ENCODE measurements around the gene LYRM4. TPM values are rescaled to one million over a fixed set of nuclear protein-coding genes. Genes with fewer than 3 reads are reported as not detected.

The LYRM4 gene
- total RNA-seq, 6 experiments from 2014 or later, result 26.8 to 36.3 (median 30.2) TPM

DNA sequence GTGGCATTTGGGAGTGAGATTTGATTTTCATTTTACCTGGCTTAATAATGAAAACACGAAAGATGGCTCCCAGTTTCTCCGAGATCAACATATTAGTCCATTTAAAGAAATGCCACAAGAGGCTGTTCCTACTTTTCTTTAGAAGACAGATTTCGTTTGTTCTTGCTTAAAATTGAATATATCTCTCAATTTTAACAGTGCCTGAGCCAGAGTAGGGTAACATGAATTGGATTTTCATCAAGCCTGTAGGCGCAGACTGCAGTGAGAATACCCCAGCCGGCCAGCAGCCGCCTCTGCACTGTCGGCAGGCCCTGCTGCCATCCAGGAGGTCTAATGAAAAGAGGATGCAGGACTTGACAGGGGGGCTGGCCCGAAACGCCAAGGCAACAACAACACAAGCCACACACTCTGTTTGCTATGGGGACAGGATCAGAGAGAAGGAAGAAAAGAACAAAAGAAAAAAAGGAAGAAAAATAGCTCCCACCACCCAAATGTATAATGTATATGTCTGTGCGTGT is 103.1 kb downstream of the LYRM4 start:
- no peaks in the 10 kb centered on the region for H3K9me3 Mint-ChIP-seq
- peaks cover 15% of the 10 kb centered on the region for H3K4me1 Mint-ChIP-seq (ENCODE audit: low read depth)
- H3K27me3 Mint-ChIP-seq (ENCODE audit: insufficient read depth), result no peaks in the 10 kb centered on the region
- H3K36me3 Mint-ChIP-seq (ENCODE audit: low read depth), result peaks cover 4% of the 10 kb centered on the region; the same call in 1 of the 2 replicates
- TF ChIP-seq, protein P1, sequence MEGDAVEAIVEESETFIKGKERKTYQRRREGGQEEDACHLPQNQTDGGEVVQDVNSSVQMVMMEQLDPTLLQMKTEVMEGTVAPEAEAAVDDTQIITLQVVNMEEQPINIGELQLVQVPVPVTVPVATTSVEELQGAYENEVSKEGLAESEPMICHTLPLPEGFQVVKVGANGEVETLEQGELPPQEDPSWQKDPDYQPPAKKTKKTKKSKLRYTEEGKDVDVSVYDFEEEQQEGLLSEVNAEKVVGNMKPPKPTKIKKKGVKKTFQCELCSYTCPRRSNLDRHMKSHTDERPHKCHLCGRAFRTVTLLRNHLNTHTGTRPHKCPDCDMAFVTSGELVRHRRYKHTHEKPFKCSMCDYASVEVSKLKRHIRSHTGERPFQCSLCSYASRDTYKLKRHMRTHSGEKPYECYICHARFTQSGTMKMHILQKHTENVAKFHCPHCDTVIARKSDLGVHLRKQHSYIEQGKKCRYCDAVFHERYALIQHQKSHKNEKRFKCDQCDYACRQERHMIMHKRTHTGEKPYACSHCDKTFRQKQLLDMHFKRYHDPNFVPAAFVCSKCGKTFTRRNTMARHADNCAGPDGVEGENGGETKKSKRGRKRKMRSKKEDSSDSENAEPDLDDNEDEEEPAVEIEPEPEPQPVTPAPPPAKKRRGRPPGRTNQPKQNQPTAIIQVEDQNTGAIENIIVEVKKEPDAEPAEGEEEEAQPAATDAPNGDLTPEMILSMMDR (IDR thresholded peaks at IDR 0.05), result no peak
- no peak overlapping the region for H3K4me3 Mint-ChIP-seq
- DNase-seq, result no peak
- no peak overlapping the region for H3K27ac Mint-ChIP-seq

DNA sequence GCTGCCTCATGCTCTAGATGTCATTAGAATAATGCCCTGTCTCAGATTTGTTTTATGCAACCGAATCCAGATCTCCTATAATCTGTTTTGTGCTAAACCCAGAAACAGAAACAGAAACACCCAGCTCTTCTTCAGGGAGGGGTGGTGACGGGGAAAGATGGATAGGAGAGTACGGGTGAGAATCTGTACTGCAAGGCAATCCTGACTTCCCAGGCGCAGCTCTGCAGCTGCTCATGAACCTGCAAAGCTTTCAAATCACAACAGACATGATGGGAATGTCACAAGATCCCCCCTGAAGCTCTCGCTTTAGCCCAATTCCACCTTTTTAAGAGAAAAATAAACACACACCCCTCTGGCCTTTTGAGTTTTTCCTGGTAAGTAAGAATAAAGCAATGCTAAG is 104.1 kb downstream of the LYRM4 start:
- Mint-ChIP-seq H3K9me3 (no peaks in the 10 kb centered on the region), H3K4me1 (ENCODE audit: low read depth) (peaks cover 26% of the 10 kb centered on the region), H3K4me3 (no peak overlapping the region), H3K27ac (no peak overlapping the region), H3K36me3 (ENCODE audit: low read depth) (peaks cover 4% of the 10 kb centered on the region; the same call in 1 of the 2 replicates), H3K27me3 (ENCODE audit: insufficient read depth) (no peaks in the 10 kb centered on the region; the same call in 1 of the 2 replicates)
- TF ChIP-seq, protein P1 (IDR thresholded peaks at IDR 0.05), result no peak
- DNase-seq, result no peak

DNA sequence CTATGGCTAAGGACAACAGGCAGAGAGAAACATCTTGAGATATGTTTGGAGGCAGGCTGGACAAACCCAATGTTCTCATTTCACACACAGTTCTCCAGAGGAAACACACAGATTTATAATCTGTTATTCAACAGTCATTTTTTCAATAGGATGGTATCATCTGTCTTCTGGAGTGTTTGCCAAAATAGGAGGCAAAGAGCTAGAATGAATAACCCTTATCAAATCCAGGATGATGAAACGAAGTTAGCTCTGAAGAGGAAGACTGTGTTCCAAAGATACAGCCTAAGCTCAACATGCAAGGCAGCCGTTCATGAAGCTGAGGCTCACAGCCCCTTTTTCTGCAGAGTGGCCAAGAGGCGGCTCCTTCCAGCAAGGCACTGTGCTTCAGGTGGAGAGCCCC is 104.8 kb downstream of the LYRM4 start:
- H3K27me3 Mint-ChIP-seq (ENCODE audit: insufficient read depth), result no peaks in the 10 kb centered on the region; the same call in 1 of the 2 replicates
- H3K4me3 Mint-ChIP-seq, result no peak overlapping the region
- H3K4me1 Mint-ChIP-seq (ENCODE audit: low read depth), result peaks cover 33% of the 10 kb centered on the region
- peaks cover 4% of the 10 kb centered on the region; the same call in 1 of the 2 replicates for H3K36me3 Mint-ChIP-seq (ENCODE audit: low read depth)
- TF ChIP-seq, protein P1 (IDR thresholded peaks at IDR 0.05), result no peak
- DNase-seq, result no peak
- H3K27ac Mint-ChIP-seq, result no peak overlapping the region
- H3K9me3 Mint-ChIP-seq, result no peaks in the 10 kb centered on the region

DNA sequence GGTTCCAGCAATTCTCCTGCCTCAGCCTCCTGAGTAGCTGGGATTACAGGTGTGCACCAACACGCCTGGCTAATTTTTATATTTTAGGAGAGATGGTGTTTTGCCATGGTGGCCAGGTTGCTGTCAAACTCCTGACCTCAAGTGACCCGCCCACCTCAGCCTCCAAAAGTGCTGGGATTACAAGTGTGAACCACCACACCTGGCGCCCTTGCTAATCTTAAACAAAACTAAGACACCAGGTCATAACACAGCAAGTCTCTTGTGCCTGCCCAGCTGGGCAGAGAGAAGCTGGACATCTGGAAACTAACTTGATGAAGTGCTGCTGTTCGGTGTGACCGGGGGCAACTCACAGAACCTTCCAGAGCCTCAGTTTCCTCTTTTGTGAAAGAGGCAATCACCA is 107.6 kb downstream of the LYRM4 start:
- Mint-ChIP-seq H3K36me3 (ENCODE audit: low read depth) (no peaks in the 10 kb centered on the region), H3K9me3 (no peaks in the 10 kb centered on the region), H3K27ac (no peak overlapping the region), H3K4me3 (no peak overlapping the region), H3K4me1 (ENCODE audit: low read depth) (peaks cover 27% of the 10 kb centered on the region), H3K27me3 (ENCODE audit: insufficient read depth) (no peaks in the 10 kb centered on the region; the same call in 1 of the 2 replicates)
- DNase-seq, result no peak
- TF ChIP-seq, protein P1 (IDR thresholded peaks at IDR 0.05), result no peak

DNA sequence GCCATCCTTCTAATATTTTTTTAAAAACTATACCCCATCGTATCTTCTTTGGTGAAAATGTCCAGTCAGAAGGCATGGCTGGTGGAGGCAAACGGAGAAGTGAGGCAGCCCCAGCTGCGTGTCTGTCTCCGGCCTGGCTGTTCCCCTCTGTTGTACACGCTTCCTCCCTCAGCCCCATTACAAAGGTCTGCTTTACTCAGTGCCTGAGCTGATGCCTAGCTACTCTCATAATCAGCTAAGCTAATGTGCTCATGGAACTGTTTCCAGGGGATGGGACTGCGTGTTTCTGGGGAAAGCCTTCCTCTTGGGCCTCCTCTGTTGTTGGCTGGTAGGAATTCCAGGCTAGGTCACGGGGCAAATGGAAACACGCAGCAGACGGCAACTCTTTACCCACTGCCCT is 108.3 kb downstream of the LYRM4 start:
- TF ChIP-seq, protein P1 (IDR thresholded peaks at IDR 0.05), result no peak
- Mint-ChIP-seq H3K27me3 (ENCODE audit: insufficient read depth) (no peaks in the 10 kb centered on the region; the same call in 1 of the 2 replicates), H3K4me1 (ENCODE audit: low read depth) (peaks cover 27% of the 10 kb centered on the region), H3K9me3 (no peaks in the 10 kb centered on the region), H3K4me3 (no peak overlapping the region), H3K27ac (peak overlapping the region; percentile 90), H3K36me3 (ENCODE audit: low read depth) (no peaks in the 10 kb centered on the region)
- no peak for DNase-seq
